GM12878 (cell line): ENCODE measurements around the gene CDK17. TPM values are rescaled to one million over a fixed set of nuclear protein-coding genes. Genes with fewer than 3 reads are reported as not detected.

Experiments used
- ATF3 ChIP-seq: IDR thresholded peaks from 2 replicates; pipeline ENCODE4 v1.6.1; 2011; ENCODE audit warnings: low read depth, mild to moderate bottlenecking, low read length, moderate library complexity, borderline replicate concordance; ENCODE audit errors: extremely low read depth
- ATF7 ChIP-seq: fragments of 450-650 bp; IDR thresholded peaks from 2 replicates; pipeline ENCODE4 v1.6.1; 2016; ENCODE audit warnings: low read depth, mild to moderate bottlenecking
- BCL11A ChIP-seq: IDR thresholded peaks from 2 replicates; pipeline ENCODE4 v1.6.1; 2011; ENCODE audit warnings: low read depth, low read length
- BHLHE40 ChIP-seq, 2 experiments: fragments of 450-650 bp in 1 of 2; IDR thresholded peaks; 2 replicates each; pipeline ENCODE4 v1.6.1; 2011 to 2017; ENCODE audit warnings: low read depth in 2 of 2, borderline replicate concordance in 1 of 2, improper control_type of control experiment in 1 of 2, low read length in 1 of 2, mild to moderate bottlenecking in 1 of 2
- CBX5 ChIP-seq: sonication (generic); IDR thresholded peaks from 2 replicates; pipeline ENCODE4 v1.6.1; 2016; ENCODE audit warnings: low read depth, moderate library complexity, mild to moderate bottlenecking, inconsistent platforms
- CHD1 ChIP-seq: IDR thresholded peaks from 2 replicates; pipeline ENCODE4 v1.6.1; 2012; ENCODE audit warnings: low read depth, low read length, improper control_type of control experiment
- DPF2 ChIP-seq: fragments of 450-650 bp; IDR thresholded peaks from 2 replicates; pipeline ENCODE4 v1.6.1; 2017; ENCODE audit warnings: mild to moderate bottlenecking
- ELK1 ChIP-seq: IDR thresholded peaks from 2 replicates; pipeline ENCODE4 v1.6.1; 2012; ENCODE audit warnings: low read depth, low read length, improper control_type of control experiment
- HCFC1 ChIP-seq: fragments of 150-350 bp; IDR thresholded peaks from 2 replicates; pipeline ENCODE4 v1.6.1; 2014; ENCODE audit warnings: low read length
- IKZF1 ChIP-seq: fragments of 450-650 bp; conservative IDR thresholded peaks from 2 replicates; pipeline ENCODE4 v1.6.1; 2017; ENCODE audit warnings: antibody characterized with exemption, mild to moderate bottlenecking
- MYB ChIP-seq: fragments of 150-350 bp; IDR thresholded peaks from 2 replicates; pipeline ENCODE4 v1.6.1; 2014; ENCODE audit warnings: mild to moderate bottlenecking, low read depth, low read length, borderline replicate concordance
- NR2F1 ChIP-seq: fragments of 450-650 bp; conservative IDR thresholded peaks from 2 replicates; pipeline ENCODE4 v1.6.1; 2017; ENCODE audit warnings: mild to moderate bottlenecking
- RELA ChIP-seq: fragments of 450-650 bp; IDR thresholded peaks from 2 replicates; pipeline ENCODE4 v1.8.0; 2014; ENCODE audit warnings: borderline replicate concordance; ENCODE audit not compliant: partially characterized antibody
- SREBF1 ChIP-seq: IDR thresholded peaks from 2 replicates; pipeline ENCODE4 v1.6.1; 2012; ENCODE audit warnings: mild to moderate bottlenecking, low read length
- SRF ChIP-seq, 2 experiments: IDR thresholded peaks; 2 replicates each; pipeline ENCODE4 v1.6.1; 2011; ENCODE audit warnings: low read depth in 2 of 2, low read length in 2 of 2, mild to moderate bottlenecking in 1 of 2, moderate library complexity in 1 of 2
- STAT3 ChIP-seq: IDR thresholded peaks from 2 replicates; pipeline ENCODE4 v1.6.1; 2011; ENCODE audit warnings: low read depth, low read length, improper control_type of control experiment
- WRNIP1 ChIP-seq: IDR thresholded peaks from 2 replicates; pipeline ENCODE4 v1.6.1; 2011; ENCODE audit warnings: low read depth, low read length, improper control_type of control experiment, borderline replicate concordance
- YY1 ChIP-seq: IDR thresholded peaks from 2 replicates; pipeline ENCODE4 v1.6.1; 2011; ENCODE audit warnings: low read depth, mild to moderate bottlenecking, low read length
- polyA plus RNA-seq, 11 experiments: library from polyadenylated mRNA; depleted of rRNA in 4 of 11; unstranded in 6 of 11; stranded (reverse) in 5 of 11; fragments of >200 nt; fragmentation: Nextera tagmentation in 4 of 11; fragmentation: Illumina TruSeq in 1 of 11; extraction: Ambion mirVana in 4 of 11; extraction: Trizol in 1 of 11; gene quantifications; 1 replicate in 1 of 11; 2 replicates in 10 of 11; pipeline versions ENCODE4 v1.2.1 to v1.2.3, GENCODE V29; 2011 to 2016; ENCODE audit warnings: inconsistent platforms in 2 of 11, missing spikeins in 2 of 11, low read depth in 1 of 11
- total RNA-seq, 4 experiments: library from RNA; depleted of rRNA in 3 of 4; stranded (reverse); fragments of >200 nt in 3 of 4; fragmentation: Illumina TruSeq in 1 of 4; extraction: Trizol in 1 of 4; gene quantifications; 2 replicates each; pipeline versions ENCODE4 v1.2.1 to v1.2.3, GENCODE V29; 2013 to 2021
- TF ChIP-seq, protein P1 (sequence below): fragments of 150-350 bp; IDR thresholded peaks from 2 replicates; pipeline ENCODE4 v1.6.1; 2016; ENCODE audit warnings: low read depth, low read length
- TF ChIP-seq, protein P2 (sequence below): fragments of 450-650 bp; formaldehyde crosslinking; IDR thresholded peaks from 2 replicates; pipeline ENCODE4 v1.5.0; 2022; ENCODE audit warnings: mild to moderate bottlenecking, missing genetic modification characterization

Gene CDK17
- total and polyA plus RNA-seq, 10 of the 15 experiments (the other 5 are each of a cell fraction or from before 2014, with no cell fraction given), result 5.6 to 45.6 (median 18.3) TPM

DNA sequence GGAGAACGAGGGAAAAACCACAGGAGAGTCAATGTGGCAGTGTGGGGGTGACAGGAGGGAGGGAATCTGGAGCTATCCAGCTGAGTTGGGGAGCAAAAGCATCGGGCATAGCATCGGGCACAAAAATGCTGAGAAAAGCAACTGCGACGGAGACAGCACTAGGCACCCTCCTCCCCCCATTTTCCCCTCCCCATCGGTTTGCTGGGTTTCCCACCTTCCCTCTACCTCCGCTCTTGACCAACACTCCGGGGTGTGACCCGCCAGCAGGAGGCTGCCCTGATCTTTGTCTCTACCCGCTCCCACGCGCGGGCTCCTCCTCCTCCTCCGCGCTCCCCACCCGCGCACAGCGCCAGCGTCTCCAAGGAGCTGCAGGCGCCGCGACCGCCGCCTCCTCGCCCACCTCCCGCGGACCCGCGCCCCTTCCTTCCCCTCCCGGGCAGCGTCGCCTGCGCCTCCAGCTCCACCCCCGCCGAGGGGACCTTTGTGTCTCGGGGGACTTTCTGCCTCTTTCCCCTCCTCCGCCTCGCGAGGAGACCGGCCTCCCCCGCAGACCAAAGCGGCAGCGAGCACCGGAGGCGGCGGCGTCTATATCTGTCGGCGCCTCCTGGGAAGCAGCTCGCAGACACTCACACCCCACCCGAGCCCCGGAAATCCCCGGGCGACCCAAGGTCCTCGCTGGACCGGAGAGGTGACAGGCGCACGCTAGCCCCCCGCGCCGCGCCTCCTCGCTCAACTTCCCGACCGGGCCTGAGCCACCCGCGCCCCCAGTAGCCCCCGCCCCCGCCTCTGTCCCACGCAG lies 920 bp downstream of the CDK17 start (continued):
- TF ChIP-seq, protein P1, sequence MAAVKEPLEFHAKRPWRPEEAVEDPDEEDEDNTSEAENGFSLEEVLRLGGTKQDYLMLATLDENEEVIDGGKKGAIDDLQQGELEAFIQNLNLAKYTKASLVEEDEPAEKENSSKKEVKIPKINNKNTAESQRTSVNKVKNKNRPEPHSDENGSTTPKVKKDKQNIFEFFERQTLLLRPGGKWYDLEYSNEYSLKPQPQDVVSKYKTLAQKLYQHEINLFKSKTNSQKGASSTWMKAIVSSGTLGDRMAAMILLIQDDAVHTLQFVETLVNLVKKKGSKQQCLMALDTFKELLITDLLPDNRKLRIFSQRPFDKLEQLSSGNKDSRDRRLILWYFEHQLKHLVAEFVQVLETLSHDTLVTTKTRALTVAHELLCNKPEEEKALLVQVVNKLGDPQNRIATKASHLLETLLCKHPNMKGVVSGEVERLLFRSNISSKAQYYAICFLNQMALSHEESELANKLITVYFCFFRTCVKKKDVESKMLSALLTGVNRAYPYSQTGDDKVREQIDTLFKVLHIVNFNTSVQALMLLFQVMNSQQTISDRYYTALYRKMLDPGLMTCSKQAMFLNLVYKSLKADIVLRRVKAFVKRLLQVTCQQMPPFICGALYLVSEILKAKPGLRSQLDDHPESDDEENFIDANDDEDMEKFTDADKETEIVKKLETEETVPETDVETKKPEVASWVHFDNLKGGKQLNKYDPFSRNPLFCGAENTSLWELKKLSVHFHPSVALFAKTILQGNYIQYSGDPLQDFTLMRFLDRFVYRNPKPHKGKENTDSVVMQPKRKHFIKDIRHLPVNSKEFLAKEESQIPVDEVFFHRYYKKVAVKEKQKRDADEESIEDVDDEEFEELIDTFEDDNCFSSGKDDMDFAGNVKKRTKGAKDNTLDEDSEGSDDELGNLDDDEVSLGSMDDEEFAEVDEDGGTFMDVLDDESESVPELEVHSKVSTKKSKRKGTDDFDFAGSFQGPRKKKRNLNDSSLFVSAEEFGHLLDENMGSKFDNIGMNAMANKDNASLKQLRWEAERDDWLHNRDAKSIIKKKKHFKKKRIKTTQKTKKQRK, result no peak
- peak; percentile 21; the same call in 1 of the 2 replicates for TF ChIP-seq BCL11A
- TF ChIP-seq ATF7, result peak; percentile 61; the same call in 1 of the 2 replicates
- TF ChIP-seq STAT3, result no peak; the same call in 1 of the 2 replicates
- TF ChIP-seq YY1, result no peak; the same call in 1 of the 2 replicates
- TF ChIP-seq HCFC1, result 0 out of 2 replicates have a peak, but pooled peaks have one; percentile 22
- TF ChIP-seq SREBF1, result no peak
- peak; percentile 52; the same call in 1 of the 2 replicates for TF ChIP-seq CHD1
- peak; percentile 78 for TF ChIP-seq NR2F1
- peak; percentile 25 to 61; a peak in 1 of 4 replicates for TF ChIP-seq BHLHE40 (IDR thresholded peaks at IDR 0.05; ENCODE audit: borderline replicate concordance in 1 of 2, low read depth in 2 of 2, low read length in 1 of 2)
- TF ChIP-seq DPF2, result peak; percentile 52
- TF ChIP-seq, protein P2, sequence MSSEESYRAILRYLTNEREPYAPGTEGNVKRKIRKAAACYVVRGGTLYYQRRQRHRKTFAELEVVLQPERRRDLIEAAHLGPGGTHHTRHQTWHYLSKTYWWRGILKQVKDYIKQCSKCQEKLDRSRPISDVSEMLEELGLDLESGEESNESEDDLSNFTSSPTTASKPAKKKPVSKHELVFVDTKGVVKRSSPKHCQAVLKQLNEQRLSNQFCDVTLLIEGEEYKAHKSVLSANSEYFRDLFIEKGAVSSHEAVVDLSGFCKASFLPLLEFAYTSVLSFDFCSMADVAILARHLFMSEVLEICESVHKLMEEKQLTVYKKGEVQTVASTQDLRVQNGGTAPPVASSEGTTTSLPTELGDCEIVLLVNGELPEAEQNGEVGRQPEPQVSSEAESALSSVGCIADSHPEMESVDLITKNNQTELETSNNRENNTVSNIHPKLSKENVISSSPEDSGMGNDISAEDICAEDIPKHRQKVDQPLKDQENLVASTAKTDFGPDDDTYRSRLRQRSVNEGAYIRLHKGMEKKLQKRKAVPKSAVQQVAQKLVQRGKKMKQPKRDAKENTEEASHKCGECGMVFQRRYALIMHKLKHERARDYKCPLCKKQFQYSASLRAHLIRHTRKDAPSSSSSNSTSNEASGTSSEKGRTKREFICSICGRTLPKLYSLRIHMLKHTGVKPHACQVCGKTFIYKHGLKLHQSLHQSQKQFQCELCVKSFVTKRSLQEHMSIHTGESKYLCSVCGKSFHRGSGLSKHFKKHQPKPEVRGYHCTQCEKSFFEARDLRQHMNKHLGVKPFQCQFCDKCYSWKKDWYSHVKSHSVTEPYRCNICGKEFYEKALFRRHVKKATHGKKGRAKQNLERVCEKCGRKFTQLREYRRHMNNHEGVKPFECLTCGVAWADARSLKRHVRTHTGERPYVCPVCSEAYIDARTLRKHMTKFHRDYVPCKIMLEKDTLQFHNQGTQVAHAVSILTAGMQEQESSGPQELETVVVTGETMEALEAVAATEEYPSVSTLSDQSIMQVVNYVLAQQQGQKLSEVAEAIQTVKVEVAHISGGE, result no peak
- TF ChIP-seq IKZF1, result peak; percentile 85
- 0 out of 2 replicates have a peak, but pooled peaks have one; percentile 14 for TF ChIP-seq CBX5
- no peak for TF ChIP-seq ELK1
- peak; percentile 50 for TF ChIP-seq RELA
- TF ChIP-seq ATF3, result no peak
- TF ChIP-seq MYB, result no peak
- no peak for TF ChIP-seq SRF (IDR thresholded peaks at IDR 0.05; ENCODE audit: low read depth in 2 of 2, low read length in 2 of 2)
- no peak for TF ChIP-seq WRNIP1
